ENCODE measurements around the gene OSBPL8. TPM values are rescaled to one million over a fixed set of nuclear protein-coding genes. Genes with fewer than 3 reads are reported as not detected.

The OSBPL8 gene
- total RNA-seq, 4 donors from 2014 or later: 39.0 to 69.3 (median 49.0) TPM

DNA sequence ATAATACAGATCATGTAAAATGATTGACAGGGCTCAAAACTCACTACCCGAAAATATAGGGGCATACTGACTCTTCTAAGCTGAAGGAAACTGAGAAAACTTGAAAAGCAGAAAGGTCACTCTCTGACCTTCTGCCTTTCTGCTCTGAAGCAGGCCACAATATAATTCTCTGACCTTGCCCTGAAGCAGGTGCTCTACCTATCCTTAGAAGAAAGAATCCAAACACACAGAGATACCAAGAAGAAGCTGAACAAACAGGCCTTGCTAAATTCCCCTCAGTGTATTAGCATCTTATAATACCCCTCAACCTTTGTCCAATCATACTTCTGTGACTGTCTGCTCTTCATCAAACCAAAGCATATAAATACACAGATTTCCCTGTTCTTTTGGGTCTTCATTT, 150.5 kb downstream of the OSBPL8 start:
- no peak for TF ChIP-seq POLR2A (IDR thresholded peaks at IDR 0.05)
- no peak for TF ChIP-seq CTCF (IDR thresholded peaks at IDR 0.05)
- no peak for DNase-seq
- Histone ChIP-seq H3K4me3 (no peak overlapping the region), H3K27me3 (no peaks in the 10 kb centered on the region), H3K27ac (no peak overlapping the region), H3K4me1 (no peaks in the 10 kb centered on the region), H3K36me3 (no peaks in the 10 kb centered on the region), H3K9me3 (no peaks in the 10 kb centered on the region)

DNA sequence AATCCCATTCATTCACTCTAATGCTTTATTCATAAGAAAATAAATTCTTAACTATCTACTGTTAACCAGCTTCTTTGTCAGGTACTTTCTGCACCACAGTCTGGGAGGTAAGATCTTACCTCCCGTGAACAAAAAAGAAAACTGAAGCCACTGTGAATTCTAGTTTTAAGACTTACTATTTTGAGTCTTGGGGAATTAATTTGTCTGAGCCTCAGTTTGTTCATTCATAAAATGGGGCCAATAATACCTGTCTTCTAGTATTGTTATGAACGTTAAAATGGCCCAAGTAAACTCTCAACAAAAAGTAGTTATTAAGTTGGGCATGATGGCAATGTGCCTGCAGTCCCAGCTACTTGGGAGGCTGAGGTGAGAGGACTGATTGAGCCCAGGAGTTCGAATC, 151.9 kb downstream of the OSBPL8 start:
- Histone ChIP-seq H3K4me1 (no peaks in the 10 kb centered on the region), H3K36me3 (no peaks in the 10 kb centered on the region), H3K27ac (no peak overlapping the region), H3K27me3 (no peaks in the 10 kb centered on the region), H3K9me3 (no peaks in the 10 kb centered on the region), H3K4me3 (no peak overlapping the region)
- TF ChIP-seq POLR2A (IDR thresholded peaks at IDR 0.05) (no peak), CTCF (IDR thresholded peaks at IDR 0.05) (no peak)
- no peak for DNase-seq

DNA sequence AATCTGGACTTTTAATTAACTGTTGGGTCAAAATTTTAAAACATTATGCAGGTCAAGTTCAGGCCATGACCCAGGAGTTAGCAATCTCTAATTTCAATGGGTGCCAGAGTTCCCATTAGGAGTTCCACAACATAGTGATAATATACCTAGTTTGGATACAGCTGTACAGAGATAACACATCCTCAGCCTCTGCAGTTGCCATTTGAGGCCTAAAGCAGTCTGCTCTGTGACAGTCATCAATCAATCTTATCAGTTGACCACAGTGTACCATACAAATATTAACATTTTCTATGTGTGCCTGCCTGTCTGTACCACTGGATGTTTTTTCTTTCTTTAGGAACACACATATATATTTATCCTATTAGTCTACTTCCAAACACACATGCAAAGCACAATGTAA, 157.3 kb downstream of the OSBPL8 start:
- Histone ChIP-seq H3K4me3 (no peak overlapping the region), H3K36me3 (peaks cover 0 to 20% (median 0%) of the 10 kb centered on the region in 3 donors)
- no peak for DNase-seq

GRCh38 chr12:76400136-76400535, 159.4 kb downstream of the OSBPL8 start:
- Histone ChIP-seq H3K36me3 (peaks cover 0 to 27% (median 0%) of the 10 kb centered on the region in 3 donors), H3K9me3 (no peaks in the 10 kb centered on the region), H3K4me3 (no peak overlapping the region), H3K27me3 (no peaks in the 10 kb centered on the region), H3K27ac (no peak overlapping the region), H3K4me1 (no peaks in the 10 kb centered on the region)
- no peak for DNase-seq
- no peak for TF ChIP-seq POLR2A (IDR thresholded peaks at IDR 0.05)
- no peak for TF ChIP-seq CTCF (IDR thresholded peaks at IDR 0.05)

More for the DNA sequence above, 157.3 kb downstream of the OSBPL8 start:
- no peaks in the 10 kb centered on the region for H3K4me1 ChIP-seq
- no peaks in the 10 kb centered on the region for H3K27me3 ChIP-seq
- H3K27ac ChIP-seq: no peak overlapping the region
- no peaks in the 10 kb centered on the region for H3K9me3 ChIP-seq
- TF ChIP-seq POLR2A (IDR thresholded peaks at IDR 0.05) (no peak), CTCF (IDR thresholded peaks at IDR 0.05) (no peak)

DNA sequence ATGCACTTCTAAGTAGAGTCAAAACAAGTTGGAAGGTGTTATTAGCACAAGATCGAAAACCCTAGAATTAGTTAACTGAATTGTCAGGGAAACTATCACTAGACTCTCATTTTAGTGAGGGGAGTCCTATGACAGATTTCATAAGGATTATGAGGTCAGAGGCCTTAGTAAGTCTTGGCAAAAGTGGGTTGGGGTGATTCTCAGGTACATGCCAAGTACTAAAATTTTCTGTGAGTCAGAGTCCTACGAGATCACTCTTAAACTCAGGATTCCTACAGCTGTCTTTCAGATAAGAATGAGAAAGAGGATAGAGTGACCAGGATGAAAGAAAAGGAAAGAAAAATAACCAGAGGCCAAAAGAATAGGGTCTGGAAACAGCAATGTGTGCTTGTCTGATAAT, 160.5 kb downstream of the OSBPL8 start:
- no peaks in the 10 kb centered on the region for H3K9me3 ChIP-seq
- TF ChIP-seq POLR2A (IDR thresholded peaks at IDR 0.05) (no peak), CTCF (IDR thresholded peaks at IDR 0.05) (no peak)
- H3K36me3 ChIP-seq: peaks cover 0 to 27% (median 0%) of the 10 kb centered on the region in 3 donors
- H3K4me3 ChIP-seq: no peak overlapping the region
- no peak overlapping the region for H3K27ac ChIP-seq
- no peaks in the 10 kb centered on the region for H3K27me3 ChIP-seq
- H3K4me1 ChIP-seq: no peaks in the 10 kb centered on the region
- no peak for DNase-seq

DNA sequence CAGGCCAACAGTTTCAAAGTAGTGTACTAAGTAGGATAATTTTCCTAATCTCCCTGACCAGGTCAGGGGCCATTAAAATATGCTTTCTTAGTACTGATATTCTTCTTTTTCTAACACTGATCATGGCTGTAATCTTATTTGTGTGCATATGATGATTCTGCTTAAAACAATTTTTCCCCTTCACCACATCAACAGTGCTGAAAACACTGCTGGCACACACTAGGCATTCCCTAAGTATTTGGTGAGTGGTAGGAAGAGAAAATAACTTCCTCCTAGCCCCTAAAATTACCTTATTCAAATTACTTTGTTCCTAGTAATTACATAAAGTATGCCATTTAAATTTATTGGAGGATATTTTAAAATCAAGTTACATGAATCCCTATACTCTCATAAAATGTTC, 161.5 kb downstream of the OSBPL8 start:
- H3K4me3 ChIP-seq: no peak overlapping the region
- H3K36me3 ChIP-seq: peaks cover 0 to 27% (median 0%) of the 10 kb centered on the region in 3 donors
- H3K27me3 ChIP-seq: no peaks in the 10 kb centered on the region
- no peaks in the 10 kb centered on the region for H3K4me1 ChIP-seq
- TF ChIP-seq CTCF (IDR thresholded peaks at IDR 0.05): no peak
- TF ChIP-seq POLR2A (IDR thresholded peaks at IDR 0.05): no peak
- no peak overlapping the region for H3K27ac ChIP-seq
- no peaks in the 10 kb centered on the region for H3K9me3 ChIP-seq
- no peak for DNase-seq

Measured in Peyer's patch (tissue), 4 donors.